C4-2B (cell line): ENCODE data around the gene CAMK1D.

Experiments used
- CTCF ChIP-seq: fragments of 450-650 bp; conservative IDR thresholded peaks from 2 replicates; pipeline ENCODE4 v1.5.1; 2017; ENCODE audit warnings: mild to moderate bottlenecking
- ZFX ChIP-seq: fragments of 450-650 bp; IDR thresholded peaks from 2 replicates; pipeline ENCODE4 v1.6.1; 2017

- TF ChIP-seq CTCF (no peak), ZFX (no peak)
Observed at GRCh38 chr10:12521423-12521822, 172.1 kb downstream of the CAMK1D start.
